ENCODE measurements around the gene F5. TPM values are rescaled to one million over a fixed set of nuclear protein-coding genes. Genes with fewer than 3 reads are reported as not detected.

Gene F5
- total and polyA plus RNA-seq, 2 of the 13 experiments (the other 11 are each of a cell fraction or from before 2014, with no cell fraction given): 38.3 to 64.0 TPM

GRCh38 chr1:169546087-169546995, 39.9 kb downstream of the F5 start (continued):
- TF ChIP-seq NR3C1 (CRISPR knock-in tag; IDR thresholded peaks at IDR 0.05): no peak
- no peak for TF ChIP-seq GMEB2 (CRISPR knock-in tag; IDR thresholded peaks at IDR 0.05; ENCODE audit: low read depth)
- TF ChIP-seq ZMYM2 (CRISPR knock-in tag; IDR thresholded peaks at IDR 0.05): 0 out of 2 replicates have a peak, but pooled peaks have one; percentile 52
- TF ChIP-seq ZSCAN12 (CRISPR knock-in tag; IDR thresholded peaks at IDR 0.05): no peak
- no peak for TF ChIP-seq FOXM1 (CRISPR knock-in tag; IDR thresholded peaks at IDR 0.05)
- no peak for TF ChIP-seq ZNF136 (CRISPR knock-in tag; IDR thresholded peaks at IDR 0.05; ENCODE audit: low read depth)
- no peak for TF ChIP-seq ZBTB2 (CRISPR knock-in tag; IDR thresholded peaks at IDR 0.05; ENCODE audit: low read depth)
- TF ChIP-seq MBNL3 (CRISPR knock-in tag; conservative IDR thresholded peaks at IDR 0.05): no peak
- TF ChIP-seq ZNF556 (CRISPR knock-in tag; IDR thresholded peaks at IDR 0.05; ENCODE audit: borderline replicate concordance): no peak

GRCh38 chr1:169545472-169545871, 40.8 kb downstream of the F5 start:
- no peaks in the 10 kb centered on the region for H3K79me2 ChIP-seq (ENCODE audit: insufficient read depth, low read length)
- in situ Hi-C loops (cut with HindIII; ENCODE audit: extremely low pct_ligation_motif_present, low pct_unique_long_range_greater_than_20kb) (no loop called here), intact Hi-C loops (cut with micrococcal nuclease; ENCODE audit: unreplicated experiment) (no loop called here)
- CTCF ChIA-PET (ENCODE audit: low intra/inter-chr PET ratio, low total read pairs): interaction anchor here (2.9 kb wide), 1 partner anchor 80 kb away, joined by 18 read pairs; no protein-coding TSS in a partner anchor
- POLR2A ChIA-PET: no interaction called here
- ATAC-seq (no peak), DNase-seq (ENCODE audit: low spot score) (no peak), FAIRE-seq (no peak)
- no peak overlapping the region for H2AFZ ChIP-seq (ENCODE audit: low read length)
- peaks cover 27 to 84% of the 10 kb centered on the region in 2 experiments for H3K36me3 ChIP-seq (replicated peaks in 1 of 2; ENCODE audit: control insufficient read depth in 1 of 2, insufficient read depth in 2 of 2, low read length in 2 of 2)
- peaks cover 14% of the 10 kb centered on the region for H3K4me1 ChIP-seq (ENCODE audit: insufficient read depth, low read length)
- H3K27ac ChIP-seq (ENCODE audit: extremely low read length, insufficient read depth, low read length): peak overlapping the region; percentile 23
- peaks cover 7% of the 10 kb centered on the region; the same call in 1 of the 2 replicates for H4K20me1 ChIP-seq (ENCODE audit: insufficient read depth, low read length)
- H3K9me3 ChIP-seq (ENCODE audit: low read length): no peaks in the 10 kb centered on the region
- WGBS (ENCODE audit: low lambda C conversion rate): 64% methylated on average over 2 of the region's 2 CpGs
- no peak overlapping the region for H3K4me3 ChIP-seq (replicated peaks in 1 of 3; ENCODE audit: insufficient read depth in 1 of 3, low read depth in 2 of 3, low read length in 3 of 3)
- H3K4me2 ChIP-seq (ENCODE audit: low read depth, low read length): no peak overlapping the region
- BruUV-seq (replicated peaks): no TSS peak
- no peak overlapping the region for H3K9ac ChIP-seq (ENCODE audit: insufficient read depth, low read depth, low read length)
- H3K27me3 ChIP-seq (ENCODE audit: control insufficient read depth in 1 of 2, insufficient read depth in 2 of 2, low read length in 2 of 2): no peaks in the 10 kb centered on the region
- TF ChIP-seq ZNF883 (CRISPR knock-in tag; IDR thresholded peaks at IDR 0.05; ENCODE audit: not compliant biosample characterization): no peak
- no peak for TF ChIP-seq EEA1 (CRISPR knock-in tag; IDR thresholded peaks at IDR 0.05; ENCODE audit: borderline replicate concordance)
- TF ChIP-seq ZNF7 (CRISPR knock-in tag; IDR thresholded peaks at IDR 0.05): no peak
- no peak for TF ChIP-seq SIN3B (IDR thresholded peaks at IDR 0.05; ENCODE audit: low read length)
- TF ChIP-seq ZNF776 (CRISPR knock-in tag; IDR thresholded peaks at IDR 0.05): no peak
- TF ChIP-seq PAXIP1 (CRISPR knock-in tag; conservative IDR thresholded peaks at IDR 0.05): no peak
- no peak for TF ChIP-seq PAF1 (CRISPR knock-in tag; IDR thresholded peaks at IDR 0.05)

Measured in HepG2 (cell line).